CD8-positive, alpha-beta memory T cell (primary cell): ENCODE measurements around the gene MANEAL. TPM values are rescaled to one million over a fixed set of nuclear protein-coding genes. Genes with fewer than 3 reads are reported as not detected.

Source experiments
- CTCF ChIA-PET: fragments of 350-600 bp; sonication (Branson Sonifier 250); formaldehyde crosslinking; loops from one replicate; lab custom pipeline; 2021; ENCODE audit warnings: antibody characterized with exemption; lab: Charles Lee
- POLR2A ChIA-PET: fragments of 350-600 bp; sonication (Branson Sonifier 250); formaldehyde crosslinking; loops from one replicate; lab custom pipeline; 2021; ENCODE audit warnings: antibody characterized with exemption; lab: Charles Lee
- DNase-seq, 5 donors: peaks; one replicate each; pipeline versions ENCODE4 v3.0.0 to v3.0.0-alpha.2; 2020 to 2022; ENCODE audit warnings: mixed read lengths in 1 of 5
- H3K27ac ChIP-seq: one replicate; pipeline ENCODE4 v1.7.0; 2013; ENCODE audit warnings: low read depth, mild to moderate bottlenecking, low read length, moderate library complexity
- H3K27me3 ChIP-seq: 2 replicates; pipeline ENCODE4 v1.7.0; 2013; ENCODE audit warnings: low read length, mild to moderate bottlenecking; ENCODE audit not compliant: insufficient read depth, poor library complexity, severe bottlenecking
- H3K36me3 ChIP-seq: 2 replicates; pipeline ENCODE4 v1.7.0; 2013; ENCODE audit warnings: mild to moderate bottlenecking, low read length, moderate library complexity; ENCODE audit not compliant: insufficient read depth
- H3K4me1 ChIP-seq: 2 replicates; pipeline ENCODE4 v1.7.0; 2013; ENCODE audit warnings: mild to moderate bottlenecking, low read length, moderate library complexity; ENCODE audit not compliant: insufficient read depth
- H3K4me3 ChIP-seq: 2 replicates; pipeline ENCODE4 v1.7.0; 2013; ENCODE audit warnings: mild to moderate bottlenecking, low read length
- H3K9me3 ChIP-seq: 2 replicates; pipeline ENCODE4 v1.7.0; 2013; ENCODE audit warnings: mild to moderate bottlenecking, low read length
- H3K27ac Mint-ChIP-seq, 8 donors: one replicate each; pipeline ENCODE4 v1.8.0; 2020 to 2021; ENCODE audit warnings: mixed read lengths in 8 of 8, mild to moderate bottlenecking in 6 of 8, inconsistent platforms in 3 of 8, moderate library complexity in 3 of 8
- H3K27me3 Mint-ChIP-seq, 2 donors: one replicate each; pipeline ENCODE4 v1.8.0; 2020 to 2021; ENCODE audit warnings: mixed read lengths in 2 of 2, mild to moderate bottlenecking in 1 of 2, moderate library complexity in 1 of 2
- H3K36me3 Mint-ChIP-seq, 3 donors: one replicate each; pipeline ENCODE4 v1.8.0; 2020 to 2021; ENCODE audit warnings: mixed read lengths in 3 of 3, inconsistent platforms in 1 of 3, mild to moderate bottlenecking in 1 of 3
- H3K4me1 Mint-ChIP-seq, 3 donors: one replicate each; pipeline ENCODE4 v1.8.0; 2020 to 2021; ENCODE audit warnings: mixed read lengths in 3 of 3, inconsistent platforms in 1 of 3, mild to moderate bottlenecking in 1 of 3
- H3K4me3 Mint-ChIP-seq, 7 donors: one replicate each; pipeline ENCODE4 v1.8.0; 2020 to 2021; ENCODE audit warnings: mixed read lengths in 7 of 7, mild to moderate bottlenecking in 6 of 7, moderate library complexity in 4 of 7, inconsistent platforms in 2 of 7
- H3K9me3 Mint-ChIP-seq, 5 donors: one replicate each; pipeline ENCODE4 v1.8.0; 2020 to 2022; ENCODE audit warnings: mixed read lengths in 5 of 5, mild to moderate bottlenecking in 3 of 5, moderate library complexity in 2 of 5, inconsistent platforms in 1 of 5
- polyA plus RNA-seq: library from polyadenylated mRNA; unstranded; fragments of 300-500 nt; fragmentation: Illumina TruSeq; gene quantifications from one replicate; pipeline ENCODE4 v1.2.3, GENCODE V29; 2021
- total RNA-seq, 2 experiments: library from RNA; stranded (reverse); gene quantifications; one replicate each; pipeline ENCODE4 v1.2.3, GENCODE V29; 2021

Gene MANEAL
- total and polyA plus RNA-seq, 3 experiments from 2014 or later, result 4.0 to 9.0 (median 8.0) TPM

DNA sequence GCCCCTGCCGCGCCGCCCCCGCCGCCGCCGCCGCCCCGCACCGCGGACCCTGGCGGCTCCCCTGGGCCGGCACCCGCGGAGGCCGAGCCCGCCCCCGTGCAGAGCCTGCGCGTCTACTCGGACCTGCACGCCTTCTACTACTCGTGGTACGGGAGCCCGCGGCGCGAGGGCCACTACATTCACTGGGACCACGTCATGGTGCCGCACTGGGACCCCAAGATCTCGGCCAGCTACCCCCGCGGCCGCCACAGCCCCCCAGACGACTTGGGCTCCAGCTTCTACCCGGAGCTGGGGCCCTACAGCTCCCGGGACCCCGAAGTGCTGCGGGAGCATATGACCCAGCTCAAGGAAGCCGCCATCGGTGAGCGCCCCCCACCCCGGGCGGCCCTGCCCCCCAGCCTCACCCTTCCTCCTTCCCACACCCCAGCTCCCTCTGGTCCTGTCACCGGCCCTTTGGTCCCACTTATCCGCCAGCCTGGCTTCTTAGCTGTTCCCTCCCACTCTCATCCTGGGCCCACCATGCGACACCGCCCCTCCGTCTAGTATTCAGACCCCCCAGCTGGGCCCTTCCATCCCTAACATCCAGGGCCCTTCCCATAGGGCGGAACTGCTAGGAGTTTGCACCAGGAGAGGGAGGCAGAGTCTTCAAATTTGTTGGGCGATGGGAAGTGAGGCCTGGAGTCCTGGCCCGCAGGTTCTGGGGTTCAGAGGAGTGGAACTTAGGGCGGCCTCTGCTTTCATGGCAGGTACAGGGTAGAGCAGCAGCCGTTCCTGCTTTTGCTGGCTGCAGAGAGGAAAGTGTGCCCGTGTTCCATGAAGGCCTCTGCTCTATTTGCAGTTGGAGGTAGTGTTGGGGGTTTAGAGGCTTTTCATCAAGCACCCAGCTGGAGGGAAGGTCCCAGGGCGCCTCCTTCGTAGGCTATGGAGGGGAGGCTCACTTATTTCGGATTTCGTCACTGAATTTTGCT lies 1.0 kb downstream of the MANEAL start:
- H3K27me3 ChIP-seq, result no peaks in the 10 kb centered on the region
- H3K27ac ChIP-seq, result no peak overlapping the region
- H3K9me3 ChIP-seq, result no peaks in the 10 kb centered on the region
- H3K4me3 ChIP-seq, result no peak overlapping the region
- Mint-ChIP-seq H3K27ac (peak overlapping the region in 1 of 8 donors; percentile 93), H3K4me1 (peaks cover 12 to 27% (median 12%) of the 10 kb centered on the region in 3 donors), H3K4me3 (peak overlapping the region; percentile 72 to 90 (median 75)), H3K27me3 (peaks cover 25 to 28% of the 10 kb centered on the region in 2 donors), H3K36me3 (peaks cover 0 to 13% (median 7%) of the 10 kb centered on the region in 3 donors), H3K9me3 (no peaks in the 10 kb centered on the region)
- ChIA-PET POLR2A (no interaction called here), CTCF (no interaction called here)
- H3K36me3 ChIP-seq, result no peaks in the 10 kb centered on the region
- peaks cover 12% of the 10 kb centered on the region for H3K4me1 ChIP-seq
- DNase-seq, result no peak

DNA sequence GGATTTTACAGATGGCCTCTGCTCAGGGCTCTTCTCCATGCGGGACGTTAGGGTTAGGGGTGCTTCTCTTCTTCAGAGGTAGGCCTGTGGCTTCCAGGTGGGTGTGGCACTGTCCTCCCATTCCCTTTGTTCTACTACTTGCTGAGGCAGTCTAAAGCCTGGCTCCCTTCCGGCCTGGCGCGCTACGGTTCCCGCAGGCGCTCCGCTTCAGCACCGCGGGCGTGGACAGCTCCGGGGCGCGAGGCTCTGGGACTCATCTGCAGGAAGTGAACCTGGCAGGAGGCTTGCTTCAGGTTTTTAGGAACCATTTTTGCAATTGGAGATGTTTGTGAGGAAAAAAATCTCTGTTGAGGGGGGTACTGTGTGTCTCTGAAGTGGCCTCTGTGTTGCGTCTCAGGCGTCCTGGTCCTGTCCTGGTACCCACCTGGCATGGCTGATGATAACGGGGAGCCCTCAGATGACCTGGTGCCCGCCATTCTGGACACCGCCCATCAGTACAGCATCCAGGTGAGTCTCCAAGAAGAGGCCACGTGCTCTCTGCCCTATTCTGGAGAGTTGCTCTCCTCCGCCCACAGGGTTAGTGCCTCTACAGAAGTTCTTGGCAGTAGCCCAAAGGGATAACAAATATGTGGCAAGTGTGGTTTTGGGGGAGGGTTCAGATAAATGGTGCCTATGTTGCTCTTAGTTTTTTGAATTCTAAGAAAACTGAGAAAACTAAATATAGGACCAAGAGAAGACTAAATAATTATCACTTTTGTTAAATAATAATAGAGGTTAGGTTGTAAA lies 1.9 kb downstream of the MANEAL start:
- H3K27me3 Mint-ChIP-seq, result peaks cover 22 to 25% of the 10 kb centered on the region in 2 donors
- no peak overlapping the region for H3K4me3 ChIP-seq
- POLR2A ChIA-PET, result no interaction called here

DNA sequence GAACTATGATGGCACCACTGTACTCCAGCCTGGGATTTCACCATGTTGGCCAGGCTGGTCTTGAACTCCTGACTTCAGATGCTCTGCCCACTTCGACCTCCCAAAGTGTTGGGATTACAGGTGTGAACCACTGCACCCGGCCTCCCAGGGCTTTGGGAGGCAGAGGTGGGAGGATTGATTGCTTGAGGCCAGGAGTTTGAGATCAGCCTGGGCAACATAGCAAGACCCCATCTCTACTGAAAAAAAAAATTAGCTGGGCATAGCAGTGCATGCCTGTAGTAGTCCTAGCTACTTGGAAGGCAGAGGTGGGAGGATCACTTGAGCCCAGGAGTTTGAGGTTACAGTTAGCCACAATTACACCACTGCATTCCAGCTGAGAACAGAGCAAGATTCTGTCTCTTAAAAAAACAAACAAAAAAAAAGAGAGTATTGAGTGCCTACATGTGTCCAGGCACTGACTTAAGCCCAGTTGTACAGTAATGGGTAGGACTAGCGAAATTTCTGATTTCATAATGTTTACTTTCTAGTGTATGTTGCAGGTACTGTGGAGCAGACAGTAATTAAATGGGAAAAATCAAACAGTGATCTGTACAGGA lies 4.2 kb downstream of the MANEAL start:
- Mint-ChIP-seq H3K4me1 (peaks cover 12 to 21% (median 12%) of the 10 kb centered on the region in 3 donors), H3K36me3 (peaks cover 0 to 40% (median 16%) of the 10 kb centered on the region in 3 donors), H3K9me3 (no peaks in the 10 kb centered on the region), H3K27me3 (peaks cover 2 to 8% of the 10 kb centered on the region in 2 donors), H3K27ac (peak overlapping the region in 1 of 8 donors; percentile 58), H3K4me3 (peak overlapping the region in 1 of 7 donors; percentile 1)
- Histone ChIP-seq H3K36me3 (no peaks in the 10 kb centered on the region), H3K27ac (no peak overlapping the region), H3K4me3 (no peak overlapping the region), H3K4me1 (peaks cover 12% of the 10 kb centered on the region), H3K27me3 (no peaks in the 10 kb centered on the region), H3K9me3 (no peaks in the 10 kb centered on the region)
- DNase-seq, result no peak
- POLR2A ChIA-PET, result no interaction called here
- CTCF ChIA-PET, result no interaction called here

More for the DNA sequence above, 1.9 kb downstream of the MANEAL start:
- Histone ChIP-seq H3K9me3 (no peaks in the 10 kb centered on the region), H3K27ac (no peak overlapping the region), H3K36me3 (no peaks in the 10 kb centered on the region), H3K27me3 (no peaks in the 10 kb centered on the region), H3K4me1 (peaks cover 12% of the 10 kb centered on the region)
- Mint-ChIP-seq H3K36me3 (peaks cover 0 to 22% (median 11%) of the 10 kb centered on the region in 3 donors), H3K27ac (peak overlapping the region in 1 of 8 donors; percentile 92), H3K4me3 (peak overlapping the region; percentile 72 to 90 (median 75)), H3K9me3 (no peaks in the 10 kb centered on the region), H3K4me1 (peaks cover 12 to 27% (median 12%) of the 10 kb centered on the region in 3 donors)
- DNase-seq, result peak in 4 of 5 donors; percentile 5 to 37 (median 24)
- CTCF ChIA-PET, result no interaction called here

DNA sequence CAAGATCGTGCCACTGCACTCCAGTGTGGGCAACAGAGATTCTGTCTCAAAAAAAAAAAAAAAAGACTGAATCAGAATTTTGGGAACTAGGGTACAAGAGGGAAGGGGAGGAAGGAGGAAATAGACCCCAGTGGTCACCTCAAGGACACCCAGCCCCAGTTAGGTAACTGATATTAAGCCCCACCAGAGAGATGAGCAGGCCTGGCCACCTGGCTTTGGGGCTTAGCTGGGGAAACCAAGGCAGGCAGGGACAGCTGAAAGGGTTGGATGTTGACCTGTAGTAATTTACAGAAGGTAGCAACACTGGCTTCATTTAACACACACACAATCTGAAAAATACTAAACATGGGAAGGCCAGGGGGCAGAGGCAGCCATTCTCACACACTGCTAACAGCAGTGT lies 8.8 kb downstream of the MANEAL start:
- Mint-ChIP-seq H3K4me3 (peak overlapping the region in 1 of 7 donors; percentile 45), H3K4me1 (peaks cover 14 to 33% (median 22%) of the 10 kb centered on the region in 3 donors), H3K9me3 (no peaks in the 10 kb centered on the region), H3K27me3 (no peaks in the 10 kb centered on the region), H3K36me3 (peaks cover 5 to 79% (median 24%) of the 10 kb centered on the region in 3 donors), H3K27ac (peak overlapping the region in 2 of 8 donors; percentile 37 to 68)
- H3K4me3 ChIP-seq, result no peak overlapping the region
- no peak for DNase-seq
- peaks cover 20% of the 10 kb centered on the region for H3K4me1 ChIP-seq
- ChIA-PET CTCF (no interaction called here), POLR2A (no interaction called here)
- H3K9me3 ChIP-seq, result no peaks in the 10 kb centered on the region
- H3K27me3 ChIP-seq, result no peaks in the 10 kb centered on the region
- no peak overlapping the region for H3K27ac ChIP-seq
- H3K36me3 ChIP-seq, result peaks cover 38% of the 10 kb centered on the region

DNA sequence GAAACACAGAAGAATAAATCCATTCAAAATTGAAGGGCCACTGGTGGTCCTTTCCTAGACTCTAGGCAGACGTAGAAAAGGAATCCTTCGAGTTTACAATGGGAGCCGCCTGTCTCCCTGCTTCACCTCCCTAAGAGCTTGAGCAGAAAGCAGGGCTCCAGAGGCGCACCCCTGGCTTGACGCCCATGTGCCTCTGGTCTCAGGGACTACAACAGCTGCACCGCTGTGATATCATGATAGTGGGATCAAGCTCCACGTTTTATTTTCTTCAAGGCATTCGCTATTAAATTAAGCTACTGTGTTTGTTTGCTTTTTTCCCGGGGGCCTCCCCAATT lies 13.5 kb downstream of the MANEAL start:
- Mint-ChIP-seq H3K27me3 (no peaks in the 10 kb centered on the region), H3K4me1 (peaks cover 27 to 61% (median 40%) of the 10 kb centered on the region in 3 donors), H3K9me3 (no peaks in the 10 kb centered on the region), H3K36me3 (peaks cover 5 to 52% (median 12%) of the 10 kb centered on the region in 3 donors), H3K4me3 (peak overlapping the region; percentile 81 to 99 (median 86)), H3K27ac (peak overlapping the region; percentile 80 to 99 (median 90))
- Histone ChIP-seq H3K36me3 (peaks cover 38% of the 10 kb centered on the region), H3K4me1 (peaks cover 28% of the 10 kb centered on the region), H3K27me3 (no peaks in the 10 kb centered on the region), H3K9me3 (no peaks in the 10 kb centered on the region), H3K4me3 (peak overlapping the region; percentile 59), H3K27ac (peak overlapping the region; percentile 87)
- POLR2A ChIA-PET, result interaction anchor here (1.0 to 2.1 kb wide), 4 partner anchors 52 to 322 kb away, joined by 3 to 11 read pairs (median 4); partner anchors contain the start of genes MTF1 and UTP11
- no peak for DNase-seq
- CTCF ChIA-PET, result interaction anchor here (1.7 to 2.3 kb wide), 2 partner anchors 52 to 183 kb away, joined by 3 to 17 read pairs; partner anchors contain the start of genes MTF1 and SF3A3

DNA sequence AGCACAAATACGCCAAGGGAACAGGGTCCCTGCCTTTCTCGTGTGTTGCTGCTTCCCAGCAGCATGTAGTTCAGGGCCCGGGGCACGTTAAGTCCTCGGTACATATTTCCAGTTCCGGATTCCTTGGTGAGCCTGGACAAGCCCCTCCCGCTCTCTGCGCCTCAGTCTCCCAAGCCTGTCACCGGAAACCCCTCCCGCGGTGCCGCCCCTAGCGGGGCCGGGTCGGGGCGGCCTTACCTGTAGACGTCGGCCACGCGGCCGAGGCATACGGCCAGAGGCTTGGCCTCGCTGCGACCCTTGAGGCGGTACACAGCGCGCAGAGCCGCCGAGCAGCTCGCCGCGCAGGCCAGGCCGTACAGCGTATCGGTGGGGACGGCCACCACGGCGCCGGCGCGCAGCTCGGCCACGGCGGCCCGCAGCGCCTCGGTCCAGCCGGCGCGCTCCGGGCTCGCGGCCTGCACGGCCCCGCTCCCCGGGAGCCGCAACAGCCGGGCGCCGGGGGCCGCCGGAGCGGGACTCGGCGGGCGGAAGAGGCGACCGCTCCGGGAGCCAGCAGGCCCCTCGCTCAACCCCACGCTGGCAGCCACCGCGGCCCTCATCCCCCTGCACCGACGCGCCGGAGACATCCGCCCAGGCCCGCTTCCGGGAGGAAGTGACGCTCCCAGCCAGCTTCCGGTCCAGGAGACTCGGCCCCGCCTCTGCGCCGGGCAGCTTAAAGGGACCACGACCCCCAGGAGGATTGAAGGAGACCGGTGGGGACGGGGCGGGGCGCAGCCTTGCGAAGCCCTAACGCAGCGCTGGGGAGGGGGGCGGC lies 14.1 kb downstream of the MANEAL start, which contains the start of the genes C1orf122 and YRDC:
TSS of gene C1orf122 (plus strand) at position 236 of the 814 bp plus-strand sequence. CDS start 615 bp downstream, outside the sequence.
TSS of gene YRDC (minus strand) at position 654 of the 814 bp plus-strand sequence. CDS start at position 626, 28 bp downstream.
- Histone ChIP-seq H3K27me3 (no peaks in the 10 kb centered on the region), H3K4me1 (peaks cover 28% of the 10 kb centered on the region), H3K4me3 (peak within 1 kb of the TSS; percentile 59), H3K36me3 (peaks cover 38% of the 10 kb centered on the region), H3K27ac (peak within 1 kb of the TSS; percentile 87), H3K9me3 (no peaks in the 10 kb centered on the region)
- peak within 1 kb of the TSS; percentile 95 to 100 (median 97) for H3K27ac Mint-ChIP-seq
- H3K4me1 Mint-ChIP-seq, result peaks cover 27 to 61% (median 40%) of the 10 kb centered on the region in 3 donors
- ChIA-PET CTCF (interaction anchor here (0.6 to 2.3 kb wide), 7 partner anchors 12 to 1379 kb away, joined by 3 to 17 read pairs (median 3); partner anchors contain the start of genes MTF1 and SF3A3), POLR2A (interaction anchor here (0.5 to 2.1 kb wide), 8 partner anchors 9 to 329 kb away, joined by 3 to 11 read pairs (median 3); partner anchors contain the start of genes MTF1, SF3A3 and UTP11)
- no peaks in the 10 kb centered on the region for H3K27me3 Mint-ChIP-seq
- DNase-seq, result peak; percentile 86 to 93 (median 87)
- peaks cover 5 to 46% (median 9%) of the 10 kb centered on the region in 3 donors for H3K36me3 Mint-ChIP-seq
- H3K9me3 Mint-ChIP-seq, result no peaks in the 10 kb centered on the region
- H3K4me3 Mint-ChIP-seq, result peak within 1 kb of the TSS; percentile 94 to 99 (median 94)
